Measurements from ENCODE around the gene LRFN2. TPM values are rescaled to one million over a fixed set of nuclear protein-coding genes. Genes with fewer than 3 reads are reported as not detected.

The LRFN2 gene
- total and polyA plus RNA-seq, 2 experiments from 2014 or later, result 0.33 to 0.54 TPM

- Histone ChIP-seq H3K79me2 (no peaks in the 10 kb centered on the region), H2AFZ (no peak overlapping the region), H3K9me3 (ENCODE audit: low read depth) (no peaks in the 10 kb centered on the region), H3K27ac (no peak overlapping the region), H4K20me1 (ENCODE audit: insufficient read depth, poor library complexity, severe bottlenecking) (no peaks in the 10 kb centered on the region), H3K36me3 (replicated peaks; ENCODE audit: insufficient read depth, low read depth) (no peaks in the 10 kb centered on the region), H3K4me1 (ENCODE audit: insufficient read depth) (no peaks in the 10 kb centered on the region), H3K4me2 (no peak overlapping the region), H3K4me3 (no peak overlapping the region), H3K9me2 (replicated peaks; ENCODE audit: insufficient read depth) (no peaks in the 10 kb centered on the region), H3K27me3 (no peaks in the 10 kb centered on the region)
- WGBS (ENCODE audit: low lambda C conversion rate, missing lambda C conversion rate), result 66% methylated on average over 6 of the region's 6 CpGs
- no peak for DNase-seq (ENCODE audit: low spot score)
- TF ChIP-seq CTCF (IDR thresholded peaks at IDR 0.05; ENCODE audit: poor library complexity), result no peak
- no peak for TF ChIP-seq EZH2phosphoT487 (IDR thresholded peaks at IDR 0.05; ENCODE audit: low read depth, severe bottlenecking, unreplicated experiment)
- TF ChIP-seq EZH2 (IDR thresholded peaks at IDR 0.05; ENCODE audit: borderline replicate concordance), result no peak
Observed at GRCh38 chr6:40352527-40353170, 234.5 kb downstream of the LRFN2 start.

- Histone ChIP-seq H3K4me2 (no peak overlapping the region), H3K9me3 (ENCODE audit: low read depth) (no peaks in the 10 kb centered on the region), H3K79me2 (no peaks in the 10 kb centered on the region), H3K4me3 (no peak overlapping the region), H3K27ac (no peak overlapping the region), H3K36me3 (replicated peaks; ENCODE audit: insufficient read depth, low read depth) (no peaks in the 10 kb centered on the region), H4K20me1 (ENCODE audit: insufficient read depth, poor library complexity, severe bottlenecking) (no peaks in the 10 kb centered on the region), H3K4me1 (ENCODE audit: insufficient read depth) (no peaks in the 10 kb centered on the region), H2AFZ (no peak overlapping the region), H3K9me2 (replicated peaks; ENCODE audit: insufficient read depth) (no peaks in the 10 kb centered on the region), H3K27me3 (no peaks in the 10 kb centered on the region)
- WGBS (ENCODE audit: low lambda C conversion rate, missing lambda C conversion rate), result 75% methylated on average over 1 of the region's 1 CpG
- no peak for TF ChIP-seq EZH2phosphoT487 (IDR thresholded peaks at IDR 0.05; ENCODE audit: low read depth, severe bottlenecking, unreplicated experiment)
- TF ChIP-seq CTCF (IDR thresholded peaks at IDR 0.05; ENCODE audit: poor library complexity), result no peak
- no peak for TF ChIP-seq EZH2 (IDR thresholded peaks at IDR 0.05; ENCODE audit: borderline replicate concordance)
- DNase-seq (ENCODE audit: low spot score), result no peak
Observed at GRCh38 chr6:40352006-40352405, 235.2 kb downstream of the LRFN2 start.

GRCh38 chr6:40350747-40351217 is 236.4 kb downstream of the LRFN2 start:
- no peak overlapping the region for H2AFZ ChIP-seq
- no peaks in the 10 kb centered on the region for H3K79me2 ChIP-seq
- no peaks in the 10 kb centered on the region for H4K20me1 ChIP-seq (ENCODE audit: insufficient read depth, poor library complexity, severe bottlenecking)
- no peaks in the 10 kb centered on the region for H3K4me1 ChIP-seq (ENCODE audit: insufficient read depth)
- H3K36me3 ChIP-seq (replicated peaks; ENCODE audit: insufficient read depth, low read depth), result no peaks in the 10 kb centered on the region
- DNase-seq (ENCODE audit: low spot score), result no peak
- no peak overlapping the region for H3K27ac ChIP-seq
- H3K4me2 ChIP-seq, result no peak overlapping the region
- H3K4me3 ChIP-seq, result no peak overlapping the region
- no peaks in the 10 kb centered on the region for H3K9me3 ChIP-seq (ENCODE audit: low read depth)
- H3K9me2 ChIP-seq (replicated peaks; ENCODE audit: insufficient read depth), result no peaks in the 10 kb centered on the region
- WGBS (ENCODE audit: low lambda C conversion rate, missing lambda C conversion rate), result 94% methylated on average over 3 of the region's 3 CpGs
- no peaks in the 10 kb centered on the region for H3K27me3 ChIP-seq
- TF ChIP-seq EZH2 (IDR thresholded peaks at IDR 0.05; ENCODE audit: borderline replicate concordance) (no peak), CTCF (IDR thresholded peaks at IDR 0.05; ENCODE audit: poor library complexity) (no peak), EZH2phosphoT487 (IDR thresholded peaks at IDR 0.05; ENCODE audit: low read depth, severe bottlenecking, unreplicated experiment) (no peak)

All from hepatocyte (in vitro differentiated cells).